Measurements from ENCODE around the gene PSTPIP1. TPM values are rescaled to one million over a fixed set of nuclear protein-coding genes. Genes with fewer than 3 reads are reported as not detected.

The PSTPIP1 gene
- total RNA-seq, 1 donor, result 23.4 TPM

DNA sequence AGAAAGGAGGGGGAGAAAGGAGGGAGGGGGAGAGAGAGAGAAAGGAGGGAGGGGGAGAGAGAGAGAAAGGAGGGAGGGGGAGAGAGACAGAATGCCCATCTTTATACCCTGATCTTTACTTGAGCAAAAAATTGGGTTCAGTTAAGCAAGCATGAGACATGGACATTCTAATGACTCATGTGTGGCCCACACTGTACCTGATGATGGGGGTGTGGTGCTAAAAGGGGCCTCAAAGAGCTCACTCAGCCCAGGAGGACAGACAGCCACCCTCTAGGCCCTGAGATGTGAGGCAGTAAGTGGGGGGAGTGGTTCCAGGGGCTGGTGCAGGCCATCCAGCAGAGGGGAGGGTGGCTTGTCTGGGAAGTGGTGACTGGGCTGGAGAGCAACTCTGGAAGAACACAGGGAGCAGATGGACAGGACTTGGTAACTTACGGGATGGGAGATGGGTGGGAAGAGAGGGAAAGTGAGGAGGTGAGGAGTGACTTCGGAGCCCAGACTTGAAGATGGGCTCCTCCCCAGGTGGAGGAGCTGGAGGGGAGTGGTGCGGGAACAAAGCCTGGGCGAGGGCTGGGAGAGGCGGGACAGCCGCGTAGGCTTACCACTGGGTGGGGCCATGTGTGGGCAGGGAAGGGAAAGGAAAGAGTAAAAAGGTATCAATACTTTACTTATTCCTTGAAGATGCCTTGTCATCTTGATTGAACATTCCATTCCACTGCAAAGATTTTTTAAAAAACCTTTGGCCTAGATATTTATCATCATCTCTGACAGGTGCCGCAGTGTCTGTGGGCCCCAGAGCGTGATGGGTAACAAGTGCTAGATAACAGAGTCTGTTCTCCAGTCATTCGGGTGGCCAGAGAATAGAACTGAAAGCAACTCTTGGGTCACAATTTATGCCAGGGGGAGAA lies 43.6 kb downstream of the PSTPIP1 start:
- no peak for DNase-seq (ENCODE audit: low read depth in 2 of 3, low spot score in 2 of 3)

GRCh38 chr15:77039217-77039533 lies 44.2 kb downstream of the PSTPIP1 start:
- DNase-seq (ENCODE audit: low read depth in 2 of 3, low spot score in 2 of 3), result no peak

DNA sequence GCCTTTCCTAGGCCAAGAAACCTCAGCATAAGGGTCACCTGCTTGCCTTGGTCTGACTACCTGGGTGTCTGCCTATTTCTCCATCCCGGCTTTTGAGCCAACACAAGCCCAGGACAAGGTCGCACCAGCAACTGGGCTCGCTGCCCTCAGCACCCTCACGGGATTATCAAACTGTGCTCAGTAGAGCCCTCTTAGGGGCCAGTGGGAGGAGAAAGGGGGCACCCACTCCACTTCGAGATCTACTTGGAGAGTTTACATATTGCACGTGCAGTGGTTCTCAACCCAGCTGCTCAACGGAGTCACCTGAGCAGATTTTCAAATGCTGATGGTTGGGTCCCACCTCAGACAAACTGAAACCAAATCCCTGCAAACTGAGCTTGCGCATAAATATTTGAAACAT lies 44.9 kb downstream of the PSTPIP1 start:
- no peak for DNase-seq (ENCODE audit: low read depth in 2 of 3, low spot score in 2 of 3)

- DNase-seq (ENCODE audit: low read depth in 2 of 3, low spot score in 2 of 3), result no peak
Observed at GRCh38 chr15:77040673-77041072, 45.7 kb downstream of the PSTPIP1 start.

DNA sequence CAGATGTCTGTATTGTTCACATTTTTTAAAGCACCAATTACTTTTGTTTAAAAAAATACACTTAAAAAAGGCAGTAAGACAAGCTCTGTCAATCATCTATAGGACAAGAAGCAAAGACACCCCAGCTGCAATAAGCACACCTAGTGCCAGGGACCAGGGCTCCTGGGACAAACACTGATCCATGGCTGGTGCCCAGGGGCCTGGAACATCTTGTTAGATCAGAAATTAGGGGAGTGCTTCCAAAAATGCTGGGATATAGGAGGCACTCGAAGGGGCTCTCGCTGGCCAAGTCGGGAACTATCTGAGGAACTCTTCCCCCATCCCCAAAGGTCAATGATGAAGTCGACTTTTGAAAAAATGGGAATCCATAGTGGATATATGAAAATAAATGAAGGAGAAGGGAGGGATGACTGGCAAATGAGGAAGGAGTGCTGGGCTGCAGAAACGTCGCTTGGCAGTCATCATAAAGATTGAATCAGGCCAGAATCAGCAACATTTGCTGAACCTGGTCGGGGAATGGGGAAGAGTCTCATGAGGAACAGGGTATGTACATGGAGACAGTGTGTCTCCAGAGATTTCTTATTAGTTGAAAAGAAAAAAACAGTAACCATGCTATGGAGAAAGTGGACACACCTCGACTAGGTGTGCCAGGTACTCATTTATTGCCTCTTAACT lies 47.5 kb downstream of the PSTPIP1 start:
- DNase-seq (ENCODE audit: low read depth in 2 of 3, low spot score in 2 of 3), result no peak

DNA sequence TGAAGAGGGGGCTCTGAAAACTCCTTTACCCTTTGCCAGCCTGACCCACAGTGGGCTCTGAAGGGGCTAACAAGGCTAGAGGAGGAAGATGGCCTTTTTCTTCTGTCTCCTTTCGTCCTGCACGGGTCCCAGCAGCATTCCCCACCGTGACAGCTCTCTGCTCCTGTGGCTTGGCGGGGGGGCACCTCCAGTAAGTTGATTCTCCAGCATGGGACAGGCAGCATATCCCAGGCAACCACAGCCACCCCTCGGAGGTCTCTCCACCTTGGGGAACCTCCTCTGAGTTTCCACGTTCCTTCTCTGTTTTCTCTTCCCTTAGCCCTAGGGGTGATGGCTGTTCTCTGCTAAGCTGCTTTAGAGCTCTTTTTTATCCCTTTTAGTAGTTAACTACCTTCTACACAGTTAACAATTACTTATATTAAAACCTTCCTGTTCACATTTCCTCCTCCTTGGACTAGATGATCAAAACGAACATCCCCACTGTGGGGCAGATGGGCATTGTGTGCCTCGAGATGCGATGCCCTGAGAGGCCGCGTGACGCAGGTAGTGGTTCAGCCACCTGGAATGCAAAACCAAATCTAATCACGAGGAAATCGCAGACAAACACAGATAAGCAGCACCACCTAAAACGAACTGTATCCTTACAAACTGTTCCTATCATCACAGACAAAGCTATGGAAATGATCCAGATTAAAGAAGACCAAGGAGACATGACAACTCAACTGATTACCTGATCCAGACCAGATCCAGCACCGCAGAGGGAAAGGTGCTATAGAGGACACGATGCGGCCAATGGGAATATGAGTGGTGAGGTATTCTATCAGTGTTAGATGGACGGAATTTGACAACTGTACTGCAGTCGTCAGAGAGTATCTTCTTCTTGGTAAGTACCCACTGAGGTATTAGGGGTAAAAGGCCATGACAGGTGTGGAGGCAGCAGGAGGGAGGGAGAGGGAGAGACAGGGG lies 48.3 kb downstream of the PSTPIP1 start:
- DNase-seq (ENCODE audit: low read depth in 2 of 3, low spot score in 2 of 3), result no peak

- no peak for DNase-seq (ENCODE audit: low read depth in 2 of 3, low spot score in 2 of 3)
Observed at GRCh38 chr15:77044228-77045042, 49.5 kb downstream of the PSTPIP1 start.

GRCh38 chr15:77045985-77046384 lies 51.1 kb downstream of the PSTPIP1 start:
- DNase-seq (ENCODE audit: low read depth in 2 of 3, low spot score in 2 of 3), result no peak

GRCh38 chr15:77046704-77047412 lies 51.9 kb downstream of the PSTPIP1 start:
- no peak for DNase-seq (ENCODE audit: low read depth in 2 of 3, low spot score in 2 of 3)

GRCh38 chr15:77048135-77048876 lies 53.4 kb downstream of the PSTPIP1 start:
- no peak for DNase-seq (ENCODE audit: low read depth in 2 of 3, low spot score in 2 of 3)

DNA sequence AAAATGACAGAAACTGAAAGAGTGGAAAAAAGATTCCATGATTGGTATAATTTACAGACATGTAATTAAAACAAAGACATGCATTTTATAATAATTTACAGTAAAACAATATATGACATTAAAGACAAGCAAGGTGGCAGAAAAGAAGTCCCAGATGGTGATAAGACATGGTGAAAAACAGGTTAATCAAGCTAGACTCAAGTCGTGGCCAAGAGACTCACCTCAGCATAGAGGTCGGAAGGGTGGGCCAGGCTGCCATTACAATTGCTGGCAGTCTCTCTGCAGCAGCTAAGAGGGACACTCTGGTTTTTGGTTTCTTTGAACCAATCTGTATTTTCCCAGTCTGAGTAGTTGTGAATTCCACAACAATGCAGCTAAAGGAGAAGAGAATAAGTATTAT lies 57.6 kb downstream of the PSTPIP1 start:
- no peak for DNase-seq (ENCODE audit: low read depth in 2 of 3, low spot score in 2 of 3)

DNA sequence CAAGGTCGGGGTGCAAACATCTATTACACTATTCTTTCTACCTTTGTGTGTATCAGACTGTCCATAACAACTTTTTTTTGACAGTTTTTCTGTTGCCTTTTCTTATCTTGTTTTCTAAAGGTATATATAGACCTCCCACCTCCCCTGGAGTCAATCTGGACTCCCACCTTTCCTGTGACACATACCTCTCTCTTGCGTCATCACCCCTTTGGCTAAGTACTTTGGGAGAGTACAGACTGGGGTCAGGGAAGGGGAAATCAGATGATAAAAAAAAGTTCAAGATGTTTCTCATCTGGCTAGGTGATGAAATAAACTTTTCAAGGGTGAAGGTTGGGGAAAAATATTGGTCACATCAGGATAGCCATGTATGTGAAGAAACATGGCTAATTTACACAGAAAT lies 58.8 kb downstream of the PSTPIP1 start:
- DNase-seq (ENCODE audit: low read depth in 2 of 3, low spot score in 2 of 3), result no peak

- DNase-seq (ENCODE audit: low read depth in 2 of 3, low spot score in 2 of 3), result no peak
Observed at GRCh38 chr15:77057072-77057471, 62.1 kb downstream of the PSTPIP1 start.

DNA sequence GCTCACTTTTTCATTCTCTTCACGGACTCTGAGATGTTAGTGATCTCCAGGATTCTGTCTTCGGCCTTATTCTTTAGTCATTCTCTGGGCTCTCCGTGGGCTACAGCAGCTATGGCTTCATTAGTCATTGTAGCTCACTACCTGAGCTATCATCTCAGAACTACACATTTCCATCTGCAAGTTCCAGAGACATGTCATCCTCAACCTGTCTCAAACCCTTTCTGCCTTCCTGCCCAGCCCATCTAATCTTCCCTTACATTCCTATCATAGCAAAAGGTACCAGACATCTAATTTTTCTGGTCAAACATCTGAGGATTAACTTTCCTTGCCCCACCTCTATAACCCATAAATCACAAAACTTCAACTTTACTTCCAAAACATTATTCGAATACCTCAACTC lies 62.8 kb downstream of the PSTPIP1 start:
- DNase-seq (ENCODE audit: low read depth in 2 of 3, low spot score in 2 of 3), result no peak

GRCh38 chr15:77058468-77058867 lies 63.5 kb downstream of the PSTPIP1 start:
- DNase-seq (ENCODE audit: low read depth in 2 of 3, low spot score in 2 of 3), result no peak

- DNase-seq (ENCODE audit: low read depth in 2 of 3, low spot score in 2 of 3), result no peak
Observed at GRCh38 chr15:77059786-77060361, 64.9 kb downstream of the PSTPIP1 start.

DNA sequence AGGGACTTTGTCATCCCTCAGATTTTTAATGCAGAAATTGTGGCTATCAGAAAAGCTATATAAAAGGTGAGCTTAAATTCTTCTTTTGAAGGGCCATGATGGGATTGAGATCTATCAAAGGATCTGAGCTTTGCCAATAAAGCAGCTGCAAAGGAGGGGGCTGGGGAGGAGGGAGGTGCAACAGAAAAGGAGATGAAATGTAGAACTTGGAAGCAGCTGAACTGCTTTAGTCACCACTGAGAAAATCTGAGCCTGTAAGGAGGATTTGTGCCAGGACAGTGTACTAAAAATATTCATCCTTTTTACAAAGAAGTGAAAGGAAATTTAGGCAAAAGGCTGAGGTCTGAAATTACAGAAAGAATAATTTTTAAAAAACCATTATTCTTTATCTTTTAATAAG lies 65.6 kb downstream of the PSTPIP1 start:
- no peak for DNase-seq (ENCODE audit: low read depth in 2 of 3, low spot score in 2 of 3)

GRCh38 chr15:77063249-77063648 lies 68.3 kb downstream of the PSTPIP1 start:
- no peak for DNase-seq (ENCODE audit: low read depth in 2 of 3, low spot score in 2 of 3)

DNA sequence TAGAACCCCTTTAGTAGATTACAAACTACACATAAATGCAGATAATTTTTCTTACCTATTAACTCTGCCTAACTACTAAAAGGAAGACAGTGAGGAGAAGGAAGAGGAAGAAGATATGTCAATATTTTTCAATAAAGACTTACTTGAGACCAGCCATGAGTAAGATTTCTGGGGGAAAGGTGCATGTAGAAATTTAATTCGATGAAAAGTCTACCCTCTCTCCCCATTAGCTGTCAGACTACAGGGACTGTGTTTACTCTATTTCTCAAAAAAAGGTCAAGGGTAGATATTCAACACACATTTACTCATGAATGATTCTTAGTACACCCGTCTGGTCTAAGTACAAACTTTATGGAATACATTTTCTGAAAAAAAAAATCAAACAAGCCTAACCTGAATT lies 69.1 kb downstream of the PSTPIP1 start:
- DNase-seq (ENCODE audit: low read depth in 2 of 3, low spot score in 2 of 3), result no peak
